Testis (tissue), 3 donors: ENCODE measurements around the gene FBXO17. TPM values are rescaled to one million over a fixed set of nuclear protein-coding genes. Genes with fewer than 3 reads are reported as not detected.

Source experiments
- DNase-seq: peaks from one replicate; pipeline ENCODE4 v3.0.0-alpha.2; 2019
- H3K27ac ChIP-seq, 2 donors: fragments of 200-600 bp; sonication (generic); one replicate each; pipeline ENCODE4 v1.5.1; 2019
- H3K27me3 ChIP-seq: fragments of 200-600 bp; sonication (generic); one replicate; pipeline ENCODE4 v1.5.1; 2019
- H3K36me3 ChIP-seq: fragments of 200-600 bp; sonication (generic); one replicate; pipeline ENCODE4 v1.5.1; 2017; ENCODE audit warnings: low read depth; ENCODE audit errors: missing control alignments
- H3K4me1 ChIP-seq: fragments of 200-600 bp; sonication (generic); one replicate; pipeline ENCODE4 v1.5.1; 2019
- H3K4me3 ChIP-seq, 2 donors: fragments of 200-600 bp; sonication (generic); one replicate each; pipeline ENCODE4 v1.5.1; 2017 to 2019
- H3K9me3 ChIP-seq: fragments of 200-600 bp; sonication (generic); one replicate; pipeline ENCODE4 v1.5.1; 2017
- CTCF ChIP-seq, 3 experiments: fragments of 450-650 bp in 2 of 3; fragments of 200-600 bp in 1 of 3; sonication (generic) in 1 of 3; IDR thresholded peaks; one replicate each; pipeline ENCODE4 v1.5.1; 2016 to 2019; ENCODE audit warnings: antibody characterized with exemption in 3 of 3, mild to moderate bottlenecking in 2 of 3, moderate library complexity in 1 of 3
- POLR2A ChIP-seq: fragments of 450-650 bp; IDR thresholded peaks from one replicate; pipeline ENCODE4 v1.6.1; 2017; ENCODE audit warnings: antibody characterized with exemption, mild to moderate bottlenecking, moderate library complexity
- WGBS, 2 donors: methylation state at CpG; one replicate each; pipeline ENCODE4 v1.1.5; 2018; 5-methylcytosine and 5-hydroxymethylcytosine counted together
- intact Hi-C: fragments of 100-400 bp; cut with DNase I; formaldehyde crosslinking; loops from one replicate; pipeline ENCODE4 v1.15.1; 2023; ENCODE audit warnings: low total_unique reads
- polyA plus RNA-seq: library from polyadenylated mRNA; stranded (reverse); fragments of 350-450 nt; fragmentation: Illumina TruSeq; extraction: RNeasy Lipid Tissue Mini Kit (QIAGEN cat#74804); gene quantifications from one replicate; pipeline ENCODE4 v1.2.3, GENCODE V29; 2014; ENCODE audit warnings: low read depth, low replicate concordance; ENCODE audit not compliant: insufficient read depth
- total RNA-seq, 2 donors: library from RNA; depleted of rRNA; stranded (reverse); fragments of >200 nt; gene quantifications; one replicate each; pipeline ENCODE4 v1.2.3, GENCODE V29; 2016

Gene FBXO17
- total and polyA plus RNA-seq, 3 donors from 2014 or later = 10.3 to 14.2 (median 11.8) TPM

- Histone ChIP-seq H3K9me3 (no peaks in the 10 kb centered on the region), H3K4me1 (no peaks in the 10 kb centered on the region), H3K27ac (no peak overlapping the region), H3K36me3 (no peaks in the 10 kb centered on the region), H3K4me3 (no peak overlapping the region), H3K27me3 (no peaks in the 10 kb centered on the region)
- intact Hi-C loops = no loop called here
- TF ChIP-seq POLR2A (no peak), CTCF (IDR thresholded peaks at IDR 0.05) (no peak)
- DNase-seq = no peak
- 93 to 95% methylated on average over 12 of the region's 12 CpGs for WGBS, 2 donors
These were observed 65.1 kb downstream of the FBXO17 start for GRCh38 chr19:38910488-38910887.

- no peak overlapping the region for H3K27ac ChIP-seq
- TF ChIP-seq CTCF (IDR thresholded peaks at IDR 0.05) (no peak), POLR2A (no peak)
- no peak for DNase-seq
- no peaks in the 10 kb centered on the region for H3K36me3 ChIP-seq
- intact Hi-C loops = no loop called here
- H3K4me1 ChIP-seq = no peaks in the 10 kb centered on the region
- H3K27me3 ChIP-seq = no peaks in the 10 kb centered on the region
- H3K4me3 ChIP-seq = no peak overlapping the region
- no peaks in the 10 kb centered on the region for H3K9me3 ChIP-seq
- WGBS, 2 donors = 82 to 87% methylated on average over 4 to 10 of the region's 10 CpGs
These were observed 66.6 kb downstream of the FBXO17 start for GRCh38 chr19:38908911-38909310.

GRCh38 chr19:38907670-38908069, 67.9 kb downstream of the FBXO17 start:
- Histone ChIP-seq H3K27ac (no peak overlapping the region), H3K4me1 (no peaks in the 10 kb centered on the region), H3K36me3 (no peaks in the 10 kb centered on the region), H3K27me3 (no peaks in the 10 kb centered on the region), H3K4me3 (no peak overlapping the region), H3K9me3 (no peaks in the 10 kb centered on the region)
- 94% methylated on average over 12 of the region's 12 CpGs for WGBS, 2 donors
- intact Hi-C loops = no loop called here
- no peak for DNase-seq
- TF ChIP-seq POLR2A (no peak), CTCF (IDR thresholded peaks at IDR 0.05) (no peak)

GRCh38 chr19:38907227-38907626, 68.3 kb downstream of the FBXO17 start:
- 91 to 94% methylated on average over 8 to 27 of the region's 29 CpGs for WGBS, 2 donors
- intact Hi-C loops = no loop called here
- H3K36me3 ChIP-seq = no peaks in the 10 kb centered on the region

More at GRCh38 chr19:38907227-38907626, 68.3 kb downstream of the FBXO17 start:
- H3K9me3 ChIP-seq = no peaks in the 10 kb centered on the region
- H3K4me3 ChIP-seq = no peak overlapping the region
- H3K27me3 ChIP-seq = no peaks in the 10 kb centered on the region
- TF ChIP-seq POLR2A (no peak), CTCF (IDR thresholded peaks at IDR 0.05) (no peak)
- H3K4me1 ChIP-seq = no peaks in the 10 kb centered on the region
- H3K27ac ChIP-seq = no peak overlapping the region
- no peak for DNase-seq
